ENCODE measurements around the gene ZNF497. TPM values are rescaled to one million over a fixed set of nuclear protein-coding genes. Genes with fewer than 3 reads are reported as not detected.

ZNF497 gene
- total and polyA plus RNA-seq, 10 of the 15 experiments (the other 5 are each of a cell fraction or from before 2014, with no cell fraction given) = 0.09 to 0.82 (median 0.28) TPM

DNA sequence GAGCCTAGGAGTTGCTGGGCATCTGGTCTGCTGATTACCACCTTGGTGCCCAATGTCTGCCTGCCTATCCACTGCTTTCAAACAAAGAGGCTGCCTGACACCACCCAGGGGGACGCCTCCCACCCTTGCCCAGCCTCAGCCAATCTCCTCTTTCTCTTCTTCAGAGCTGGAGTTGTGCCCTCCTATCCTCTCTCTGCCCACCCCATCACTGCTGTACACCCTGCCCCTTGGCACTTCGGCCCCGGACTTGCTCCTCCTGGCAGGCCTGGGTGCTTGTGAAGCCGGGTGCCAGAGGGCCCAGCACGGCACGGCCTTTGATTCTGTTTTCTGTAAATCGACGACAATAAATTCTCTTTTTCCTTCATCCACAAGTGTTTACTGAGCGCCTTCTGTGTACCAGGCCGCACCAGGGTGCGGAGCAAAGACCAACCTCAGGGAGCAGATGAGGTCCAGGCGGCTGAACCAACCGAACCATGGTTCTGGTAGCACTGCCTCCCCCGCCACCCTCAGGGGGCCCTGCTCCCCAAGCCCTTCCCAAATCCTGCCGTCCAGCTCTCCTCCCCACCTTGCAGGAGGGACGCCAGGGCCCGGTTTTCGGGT, 37.9 kb upstream of the ZNF497 start (continued):
- TF ChIP-seq, protein P1, sequence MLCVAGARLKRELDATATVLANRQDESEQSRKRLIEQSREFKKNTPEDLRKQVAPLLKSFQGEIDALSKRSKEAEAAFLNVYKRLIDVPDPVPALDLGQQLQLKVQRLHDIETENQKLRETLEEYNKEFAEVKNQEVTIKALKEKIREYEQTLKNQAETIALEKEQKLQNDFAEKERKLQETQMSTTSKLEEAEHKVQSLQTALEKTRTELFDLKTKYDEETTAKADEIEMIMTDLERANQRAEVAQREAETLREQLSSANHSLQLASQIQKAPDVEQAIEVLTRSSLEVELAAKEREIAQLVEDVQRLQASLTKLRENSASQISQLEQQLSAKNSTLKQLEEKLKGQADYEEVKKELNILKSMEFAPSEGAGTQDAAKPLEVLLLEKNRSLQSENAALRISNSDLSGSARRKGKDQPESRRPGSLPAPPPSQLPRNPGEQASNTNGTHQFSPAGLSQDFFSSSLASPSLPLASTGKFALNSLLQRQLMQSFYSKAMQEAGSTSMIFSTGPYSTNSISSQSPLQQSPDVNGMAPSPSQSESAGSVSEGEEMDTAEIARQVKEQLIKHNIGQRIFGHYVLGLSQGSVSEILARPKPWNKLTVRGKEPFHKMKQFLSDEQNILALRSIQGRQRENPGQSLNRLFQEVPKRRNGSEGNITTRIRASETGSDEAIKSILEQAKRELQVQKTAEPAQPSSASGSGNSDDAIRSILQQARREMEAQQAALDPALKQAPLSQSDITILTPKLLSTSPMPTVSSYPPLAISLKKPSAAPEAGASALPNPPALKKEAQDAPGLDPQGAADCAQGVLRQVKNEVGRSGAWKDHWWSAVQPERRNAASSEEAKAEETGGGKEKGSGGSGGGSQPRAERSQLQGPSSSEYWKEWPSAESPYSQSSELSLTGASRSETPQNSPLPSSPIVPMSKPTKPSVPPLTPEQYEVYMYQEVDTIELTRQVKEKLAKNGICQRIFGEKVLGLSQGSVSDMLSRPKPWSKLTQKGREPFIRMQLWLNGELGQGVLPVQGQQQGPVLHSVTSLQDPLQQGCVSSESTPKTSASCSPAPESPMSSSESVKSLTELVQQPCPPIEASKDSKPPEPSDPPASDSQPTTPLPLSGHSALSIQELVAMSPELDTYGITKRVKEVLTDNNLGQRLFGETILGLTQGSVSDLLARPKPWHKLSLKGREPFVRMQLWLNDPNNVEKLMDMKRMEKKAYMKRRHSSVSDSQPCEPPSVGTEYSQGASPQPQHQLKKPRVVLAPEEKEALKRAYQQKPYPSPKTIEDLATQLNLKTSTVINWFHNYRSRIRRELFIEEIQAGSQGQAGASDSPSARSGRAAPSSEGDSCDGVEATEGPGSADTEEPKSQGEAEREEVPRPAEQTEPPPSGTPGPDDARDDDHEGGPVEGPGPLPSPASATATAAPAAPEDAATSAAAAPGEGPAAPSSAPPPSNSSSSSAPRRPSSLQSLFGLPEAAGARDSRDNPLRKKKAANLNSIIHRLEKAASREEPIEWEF (IDR thresholded peaks at IDR 0.05; ENCODE audit: insufficient replicate concordance, low read depth, low read length) = no peak
- no peak for TF ChIP-seq NR2F1 (conservative IDR thresholded peaks at IDR 0.05)
- no peak for TF ChIP-seq SREBF2 (IDR thresholded peaks at IDR 0.05; ENCODE audit: low read length)

DNA sequence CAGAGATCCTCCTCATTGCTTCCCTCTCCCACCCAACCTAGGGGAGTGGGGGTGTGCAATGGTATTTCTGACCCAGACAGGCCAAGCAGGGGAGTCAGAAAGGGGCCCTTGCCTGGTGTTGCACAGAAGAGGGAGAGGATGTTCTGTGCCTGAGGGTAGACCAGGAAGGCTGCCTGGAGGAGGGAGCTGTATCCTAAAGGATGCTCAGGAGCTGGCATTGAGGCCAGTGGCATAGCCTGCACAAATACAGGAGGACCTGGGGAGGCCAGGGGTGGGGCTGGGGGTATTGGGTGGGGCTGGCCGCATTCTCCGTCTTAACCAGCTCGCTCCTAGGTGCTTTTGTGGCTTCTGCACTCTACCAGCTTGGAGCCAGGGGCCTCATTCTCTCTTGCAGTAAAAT, 37.4 kb upstream of the ZNF497 start:
- Histone ChIP-seq H3K4me1 (ENCODE audit: control insufficient read depth, insufficient read depth, low read length) (peaks cover 10% of the 10 kb centered on the region), H3K27me3 (replicated peaks in 1 of 2; ENCODE audit: control insufficient read depth in 2 of 2, insufficient read depth in 2 of 2, low read length in 1 of 2) (no peaks in the 10 kb centered on the region), H3K79me2 (ENCODE audit: control insufficient read depth, insufficient read depth, low read length) (no peaks in the 10 kb centered on the region), H3K9me3 (replicated peaks; ENCODE audit: control insufficient read depth, insufficient read depth, low read length) (no peaks in the 10 kb centered on the region), H3K4me2 (ENCODE audit: control insufficient read depth, insufficient read depth) (no peak overlapping the region), H3K4me3 (no peak overlapping the region), H4K20me1 (ENCODE audit: control insufficient read depth, insufficient read depth) (no peaks in the 10 kb centered on the region), H3K9ac (ENCODE audit: control insufficient read depth, insufficient read depth, low read length) (no peak overlapping the region), H2AFZ (ENCODE audit: control insufficient read depth, low read depth, low read length) (no peak overlapping the region), H3K36me3 (ENCODE audit: control insufficient read depth in 2 of 2, insufficient read depth in 2 of 2, low read length in 1 of 2) (peaks cover 0 to 6% of the 10 kb centered on the region in 2 experiments; a peak in 3 of 4 replicates), H3K27ac (ENCODE audit: control insufficient read depth, insufficient read depth) (no peak overlapping the region)
- TF ChIP-seq KAT2A (conservative IDR thresholded peaks at IDR 0.05; ENCODE audit: control insufficient read depth, low read depth, low read length) = no peak
- TF ChIP-seq MTA3 (IDR thresholded peaks at IDR 0.05; ENCODE audit: borderline replicate concordance, low read length) = no peak
- TF ChIP-seq FOXM1 (IDR thresholded peaks at IDR 0.05; ENCODE audit: low read depth, low read length) = no peak
- no peak for TF ChIP-seq YBX1 (IDR thresholded peaks at IDR 0.05)
- no peak for TF ChIP-seq SPI1 (IDR thresholded peaks at IDR 0.05; ENCODE audit: borderline replicate concordance, insufficient read depth, low read depth, low read length)
- TF ChIP-seq, protein P2, sequence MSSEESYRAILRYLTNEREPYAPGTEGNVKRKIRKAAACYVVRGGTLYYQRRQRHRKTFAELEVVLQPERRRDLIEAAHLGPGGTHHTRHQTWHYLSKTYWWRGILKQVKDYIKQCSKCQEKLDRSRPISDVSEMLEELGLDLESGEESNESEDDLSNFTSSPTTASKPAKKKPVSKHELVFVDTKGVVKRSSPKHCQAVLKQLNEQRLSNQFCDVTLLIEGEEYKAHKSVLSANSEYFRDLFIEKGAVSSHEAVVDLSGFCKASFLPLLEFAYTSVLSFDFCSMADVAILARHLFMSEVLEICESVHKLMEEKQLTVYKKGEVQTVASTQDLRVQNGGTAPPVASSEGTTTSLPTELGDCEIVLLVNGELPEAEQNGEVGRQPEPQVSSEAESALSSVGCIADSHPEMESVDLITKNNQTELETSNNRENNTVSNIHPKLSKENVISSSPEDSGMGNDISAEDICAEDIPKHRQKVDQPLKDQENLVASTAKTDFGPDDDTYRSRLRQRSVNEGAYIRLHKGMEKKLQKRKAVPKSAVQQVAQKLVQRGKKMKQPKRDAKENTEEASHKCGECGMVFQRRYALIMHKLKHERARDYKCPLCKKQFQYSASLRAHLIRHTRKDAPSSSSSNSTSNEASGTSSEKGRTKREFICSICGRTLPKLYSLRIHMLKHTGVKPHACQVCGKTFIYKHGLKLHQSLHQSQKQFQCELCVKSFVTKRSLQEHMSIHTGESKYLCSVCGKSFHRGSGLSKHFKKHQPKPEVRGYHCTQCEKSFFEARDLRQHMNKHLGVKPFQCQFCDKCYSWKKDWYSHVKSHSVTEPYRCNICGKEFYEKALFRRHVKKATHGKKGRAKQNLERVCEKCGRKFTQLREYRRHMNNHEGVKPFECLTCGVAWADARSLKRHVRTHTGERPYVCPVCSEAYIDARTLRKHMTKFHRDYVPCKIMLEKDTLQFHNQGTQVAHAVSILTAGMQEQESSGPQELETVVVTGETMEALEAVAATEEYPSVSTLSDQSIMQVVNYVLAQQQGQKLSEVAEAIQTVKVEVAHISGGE (CRISPR knock-in tag; IDR thresholded peaks at IDR 0.05) = no peak
- TF ChIP-seq KDM1A (IDR thresholded peaks at IDR 0.05; ENCODE audit: borderline replicate concordance) = no peak
- no peak for TF ChIP-seq LARP7 (IDR thresholded peaks at IDR 0.05)
- TF ChIP-seq MTA2 (IDR thresholded peaks at IDR 0.05; ENCODE audit: low read depth) = no peak
- TF ChIP-seq NR2C1 (IDR thresholded peaks at IDR 0.05) = no peak
- in situ Hi-C loops (cut with MboI) = no loop called here
- intact Hi-C loops (cut with micrococcal nuclease; ENCODE audit: unreplicated experiment) = no loop called here
- ChIA-PET POLR2A (interaction anchor here (0.6 to 1.6 kb wide), 2 partner anchors 9 to 18 kb away, joined by 5 read pairs; partner anchors contain the start of gene ZNF584), CTCF (no interaction called here), RAD21 (ENCODE audit: unreplicated experiment) (no interaction called here), SMC1A (ENCODE audit: uncharacterized antibody, unreplicated experiment) (no interaction called here)
- ATAC-seq (no peak), FAIRE-seq (no peak), DNase-seq (ENCODE audit: low read depth, low spot score) (no peak)
- BruUV-seq (replicated peaks) = no TSS peak
- no CpG with 5 or more reads among the region's 3 CpGs for WGBS (ENCODE audit: insufficient coverage, insufficient replicate concordance, low lambda C conversion rate, missing lambda C conversion rate)

Data from GM12878 (cell line).